MCF 10A (cell line): ENCODE measurements around the gene ANGEL2. TPM values are rescaled to one million over a fixed set of nuclear protein-coding genes. Genes with fewer than 3 reads are reported as not detected.

Experiments used
- BruUV-seq: library from RNA; stranded (reverse); fragments of 400-500 nt; replicated peaks from 2 replicates; lab custom pipeline; 2021; lab: Mats Ljungman, UMichigan
- CTCF ChIA-PET: fragments of 300-600 bp; sonication (Branson Sonifier 250); formaldehyde crosslinking; extraction: SDS; loops from one replicate; lab custom pipeline; 2021; ENCODE audit warnings: antibody characterized with exemption, inconsistent platforms; lab: Yijun Ruan, JAX
- POLR2A ChIA-PET: fragments of 300-600, 350-650 bp; sonication (Branson Sonifier 250); formaldehyde crosslinking; extraction: SDS; loops from one replicate; lab custom pipeline; 2020; ENCODE audit warnings: antibody characterized with exemption, inconsistent platforms; lab: Yijun Ruan, JAX
- DNase-seq: peaks from one replicate; pipeline ENCODE4 v3.0.0-alpha.2; 2018; ENCODE audit not compliant: unreplicated experiment
- H3K27ac Mint-ChIP-seq: one replicate; pipeline ENCODE4 v1.8.0; 2022; ENCODE audit warnings: mild to moderate bottlenecking, low read depth, mixed read lengths; ENCODE audit not compliant: unreplicated experiment
- H3K27me3 Mint-ChIP-seq: one replicate; pipeline ENCODE4 v1.8.0; 2022; ENCODE audit warnings: mixed read lengths; ENCODE audit not compliant: insufficient read depth, unreplicated experiment
- H3K36me3 Mint-ChIP-seq: one replicate; pipeline ENCODE4 v1.8.0; 2022; ENCODE audit warnings: mild to moderate bottlenecking, moderate library complexity, mixed read lengths; ENCODE audit not compliant: insufficient read depth, unreplicated experiment
- H3K4me1 Mint-ChIP-seq: one replicate; pipeline ENCODE4 v1.8.0; 2022; ENCODE audit warnings: mixed read lengths; ENCODE audit not compliant: insufficient read depth, unreplicated experiment
- H3K4me3 Mint-ChIP-seq: one replicate; pipeline ENCODE4 v1.8.0; 2022; ENCODE audit warnings: mild to moderate bottlenecking, moderate library complexity, mixed read lengths; ENCODE audit not compliant: unreplicated experiment
- H3K9me3 Mint-ChIP-seq: one replicate; pipeline ENCODE4 v1.8.0; 2022; ENCODE audit warnings: mixed read lengths; ENCODE audit not compliant: unreplicated experiment
- CTCF ChIP-seq: fragments of 200-600 bp; IDR thresholded peaks from one replicate; pipeline ENCODE4 v1.8.0; 2022; ENCODE audit warnings: antibody characterized with exemption, mild to moderate bottlenecking; ENCODE audit not compliant: unreplicated experiment
- intact Hi-C: fragments of 100-400 bp; cut with micrococcal nuclease; formaldehyde crosslinking; loops from 2 replicates; pipeline ENCODE4 v1.14.1; 2022
- total RNA-seq: library from RNA; stranded (reverse); gene quantifications from 2 replicates; pipeline ENCODE4 v1.2.3, GENCODE V29; 2022

ANGEL2 gene
- total RNA-seq, 1 experiment from 2014 or later, result 89.7 TPM

GRCh38 chr1:213054142-213054541, 38.5 kb upstream of the ANGEL2 start:
- Mint-ChIP-seq H3K9me3 (peaks cover 8% of the 10 kb centered on the region), H3K4me3 (no peak overlapping the region), H3K36me3 (peaks cover 15% of the 10 kb centered on the region), H3K27ac (no peak overlapping the region), H3K27me3 (no peaks in the 10 kb centered on the region), H3K4me1 (peaks cover 28% of the 10 kb centered on the region)
- ChIA-PET CTCF (interaction anchor here (0.6 to 1.0 kb wide), 2 partner anchors 42 to 303 kb away, joined by 3 to 4 read pairs; no protein-coding TSS in a partner anchor), POLR2A (interaction anchor here (0.7 to 1.9 kb wide), 4 partner anchors 15 to 202 kb away, joined by 3 to 7 read pairs (median 4); partner anchors contain the start of gene ANGEL2)
- BruUV-seq, result no TSS peak
- TF ChIP-seq CTCF, result no peak
- intact Hi-C loops, result loop anchor here (10.0 kb wide), 1 partner anchor 259 kb away; the partner anchor contains the start of genes NSL1 and TATDN3
- no peak for DNase-seq

GRCh38 chr1:213053455-213053854, 37.8 kb upstream of the ANGEL2 start:
- H3K4me1 Mint-ChIP-seq, result peaks cover 28% of the 10 kb centered on the region
- ChIA-PET POLR2A (no interaction called here), CTCF (interaction anchor here (0.6 to 1.0 kb wide), 2 partner anchors 43 to 303 kb away, joined by 3 to 4 read pairs; no protein-coding TSS in a partner anchor)
- no peak overlapping the region for H3K27ac Mint-ChIP-seq
- intact Hi-C loops, result loop anchor here (10.0 kb wide), 1 partner anchor 259 kb away; the partner anchor contains the start of genes NSL1 and TATDN3
- no peaks in the 10 kb centered on the region for H3K27me3 Mint-ChIP-seq
- H3K36me3 Mint-ChIP-seq, result peaks cover 15% of the 10 kb centered on the region
- peaks cover 14% of the 10 kb centered on the region for H3K9me3 Mint-ChIP-seq
- no peak overlapping the region for H3K4me3 Mint-ChIP-seq
- TF ChIP-seq CTCF, result no peak
- no peak for DNase-seq
- BruUV-seq, result no TSS peak

GRCh38 chr1:213051881-213052202, 36.2 kb upstream of the ANGEL2 start:
- peaks cover 27% of the 10 kb centered on the region for H3K4me1 Mint-ChIP-seq
- CTCF ChIA-PET, result interaction anchor here (0.6 to 2.6 kb wide), 5 partner anchors 9 to 163 kb away, joined by 3 to 15 read pairs (median 5); no protein-coding TSS in a partner anchor
- intact Hi-C loops, result loop anchor here (1.0 to 10.0 kb wide), 2 partner anchors 37 to 257 kb away; partner anchors contain the start of genes ANGEL2, NSL1 and TATDN3

More at GRCh38 chr1:213051881-213052202, 36.2 kb upstream of the ANGEL2 start:
- TF ChIP-seq CTCF, result no peak
- Mint-ChIP-seq H3K9me3 (peaks cover 14% of the 10 kb centered on the region), H3K27ac (peak overlapping the region; percentile 95), H3K4me3 (peak overlapping the region; percentile 94), H3K36me3 (peaks cover 13% of the 10 kb centered on the region), H3K27me3 (no peaks in the 10 kb centered on the region)
- DNase-seq, result no peak
- BruUV-seq, result TSS peak; percentile 73
- POLR2A ChIA-PET, result interaction anchor here (0.5 to 2.6 kb wide), 6 partner anchors 9 to 444 kb away, joined by 4 to 25 read pairs (median 13); partner anchors contain the start of genes ANGEL2 and ATF3
